Right atrium auricular region (tissue), 2 donors: Measurements from ENCODE around the gene STRA6. TPM values are rescaled to one million over a fixed set of nuclear protein-coding genes. Genes with fewer than 3 reads are reported as not detected.
A peak's percentile ranks its signal among the peaks of the same experiment; 100 is the strongest.

Experiments used
- DNase-seq: peaks from one replicate; pipeline ENCODE4 v3.0.0-alpha.2; 2019; ENCODE audit warnings: low spot score
- H3K27ac ChIP-seq, 2 donors: fragments of 200-600 bp; sonication (generic); 1 replicate in 1 of 2; 2 replicates in 1 of 2; pipeline ENCODE4 v1.5.1; 2016 to 2019
- H3K27me3 ChIP-seq, 2 donors: fragments of 200-600 bp; sonication (generic); one replicate each; pipeline versions ENCODE4 v1.5.1 to v1.6.0; 2017 to 2019
- H3K36me3 ChIP-seq: fragments of 200-600 bp; sonication (generic); one replicate; pipeline ENCODE4 v1.5.1; 2016
- H3K4me1 ChIP-seq, 2 donors: fragments of 200-600 bp; sonication (generic); one replicate each; pipeline versions ENCODE4 v1.5.1 to v1.6.0; 2017 to 2019
- H3K4me3 ChIP-seq, 2 donors: fragments of 200-600 bp; sonication (generic); 1 replicate in 1 of 2; 2 replicates in 1 of 2; pipeline ENCODE4 v1.5.1; 2017 to 2019; ENCODE audit warnings: mild to moderate bottlenecking in 1 of 2, moderate library complexity in 1 of 2
- H3K9me3 ChIP-seq, 2 donors: fragments of 200-600 bp; sonication (generic); one replicate each; pipeline ENCODE4 v1.5.1; 2019
- CTCF ChIP-seq, 2 donors: fragments of 200-600 bp; sonication (generic); IDR thresholded peaks; one replicate each; pipeline ENCODE4 v1.5.1; 2019; ENCODE audit warnings: antibody characterized with exemption in 2 of 2
- total RNA-seq, 2 donors: library from RNA; depleted of rRNA; stranded (reverse); fragments of >200 nt; gene quantifications; one replicate each; pipeline ENCODE4 v1.1.0, GENCODE V29; 2016

The STRA6 gene
- total RNA-seq, 2 donors from 2014 or later, result 0.22 to 0.55 TPM

GRCh38 chr15:74231475-74231874 lies 28.9 kb upstream of the STRA6 start:
- no peak for DNase-seq
- H3K9me3 ChIP-seq, result no peaks in the 10 kb centered on the region
- H3K27me3 ChIP-seq, result no peaks in the 10 kb centered on the region
- TF ChIP-seq CTCF (IDR thresholded peaks at IDR 0.05), result no peak
- no peaks in the 10 kb centered on the region for H3K36me3 ChIP-seq
- no peak overlapping the region for H3K27ac ChIP-seq
- H3K4me1 ChIP-seq, result peaks cover 0 to 13% of the 10 kb centered on the region in 2 donors
- no peak overlapping the region for H3K4me3 ChIP-seq

GRCh38 chr15:74229686-74230085 lies 27.1 kb upstream of the STRA6 start:
- H3K27ac ChIP-seq, result no peak overlapping the region
- no peak for TF ChIP-seq CTCF (IDR thresholded peaks at IDR 0.05)
- no peaks in the 10 kb centered on the region for H3K36me3 ChIP-seq
- H3K9me3 ChIP-seq, result no peaks in the 10 kb centered on the region
- no peak overlapping the region for H3K4me3 ChIP-seq
- no peak for DNase-seq
- peaks cover 0 to 13% of the 10 kb centered on the region in 2 donors for H3K4me1 ChIP-seq
- no peaks in the 10 kb centered on the region for H3K27me3 ChIP-seq

GRCh38 chr15:74228723-74229081 lies 26.1 kb upstream of the STRA6 start:
- H3K4me3 ChIP-seq, result peak overlapping the region in 1 of 2 donors; percentile 4
- peaks cover 0 to 13% of the 10 kb centered on the region in 2 donors for H3K4me1 ChIP-seq
- no peaks in the 10 kb centered on the region for H3K36me3 ChIP-seq
- no peaks in the 10 kb centered on the region for H3K9me3 ChIP-seq
- no peak overlapping the region for H3K27ac ChIP-seq
- no peak for DNase-seq
- H3K27me3 ChIP-seq, result no peaks in the 10 kb centered on the region
- no peak for TF ChIP-seq CTCF (IDR thresholded peaks at IDR 0.05)

GRCh38 chr15:74227968-74228722 lies 25.6 kb upstream of the STRA6 start:
- no peak for DNase-seq
- Histone ChIP-seq H3K27me3 (no peaks in the 10 kb centered on the region), H3K36me3 (no peaks in the 10 kb centered on the region), H3K4me3 (peak overlapping the region in 1 of 2 donors; percentile 4), H3K9me3 (no peaks in the 10 kb centered on the region), H3K27ac (no peak overlapping the region), H3K4me1 (peaks cover 0 to 13% of the 10 kb centered on the region in 2 donors)
- TF ChIP-seq CTCF (IDR thresholded peaks at IDR 0.05), result no peak

- no peak for DNase-seq
- TF ChIP-seq CTCF (IDR thresholded peaks at IDR 0.05), result no peak
- Histone ChIP-seq H3K4me3 (no peak overlapping the region), H3K4me1 (peaks cover 0 to 13% of the 10 kb centered on the region in 2 donors), H3K27ac (no peak overlapping the region), H3K36me3 (no peaks in the 10 kb centered on the region), H3K9me3 (no peaks in the 10 kb centered on the region), H3K27me3 (no peaks in the 10 kb centered on the region)
These were observed 24.4 kb upstream of the STRA6 start for GRCh38 chr15:74226761-74227540.
